Measurements from ENCODE around the gene CDHR2.

DNA sequence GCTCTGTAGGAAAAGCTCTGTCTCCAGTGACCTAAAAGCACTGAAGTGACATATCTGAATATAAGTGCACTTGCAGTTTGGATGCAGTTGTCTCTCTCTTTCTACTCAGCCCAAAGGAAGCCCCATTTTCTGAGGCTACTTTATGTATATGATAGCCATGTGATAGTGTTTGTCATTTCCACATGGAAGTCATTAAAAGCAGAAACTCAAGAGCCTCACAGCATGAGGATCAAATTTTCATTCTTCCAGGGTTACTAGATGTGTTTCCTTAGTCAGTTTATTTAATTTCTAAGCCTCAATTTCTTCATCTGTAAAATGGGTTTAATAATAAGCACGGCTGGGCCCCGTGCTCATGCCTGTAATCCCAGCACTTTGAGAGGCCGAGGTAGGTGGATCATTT is 48.6 kb upstream of the CDHR2 start:
- TF ChIP-seq ZNF850 (CRISPR knock-in tag; conservative IDR thresholded peaks at IDR 0.05) = no peak
- TF ChIP-seq ZNF550 (CRISPR knock-in tag; IDR thresholded peaks at IDR 0.05; ENCODE audit: borderline replicate concordance) = no peak
- TF ChIP-seq ZNF782 (CRISPR knock-in tag; IDR thresholded peaks at IDR 0.05; ENCODE audit: borderline replicate concordance) = no peak
- no peak for TF ChIP-seq ZFX (CRISPR knock-in tag; IDR thresholded peaks at IDR 0.05; ENCODE audit: low read depth)
- TF ChIP-seq EP300 (IDR thresholded peaks at IDR 0.05; ENCODE audit: low read depth in 2 of 2, low read length in 2 of 2) = no peak
- TF ChIP-seq EP300 (CRISPR knock-in tag; IDR thresholded peaks at IDR 0.05; ENCODE audit: borderline replicate concordance) = no peak
- TF ChIP-seq SUZ12 (IDR thresholded peaks at IDR 0.05; ENCODE audit: low read depth, low read length) = no peak
- TF ChIP-seq KLF16 (CRISPR knock-in tag; IDR thresholded peaks at IDR 0.05) = no peak
- no peak for TF ChIP-seq ZNF121 (CRISPR knock-in tag; IDR thresholded peaks at IDR 0.05)
- TF ChIP-seq, protein P1, sequence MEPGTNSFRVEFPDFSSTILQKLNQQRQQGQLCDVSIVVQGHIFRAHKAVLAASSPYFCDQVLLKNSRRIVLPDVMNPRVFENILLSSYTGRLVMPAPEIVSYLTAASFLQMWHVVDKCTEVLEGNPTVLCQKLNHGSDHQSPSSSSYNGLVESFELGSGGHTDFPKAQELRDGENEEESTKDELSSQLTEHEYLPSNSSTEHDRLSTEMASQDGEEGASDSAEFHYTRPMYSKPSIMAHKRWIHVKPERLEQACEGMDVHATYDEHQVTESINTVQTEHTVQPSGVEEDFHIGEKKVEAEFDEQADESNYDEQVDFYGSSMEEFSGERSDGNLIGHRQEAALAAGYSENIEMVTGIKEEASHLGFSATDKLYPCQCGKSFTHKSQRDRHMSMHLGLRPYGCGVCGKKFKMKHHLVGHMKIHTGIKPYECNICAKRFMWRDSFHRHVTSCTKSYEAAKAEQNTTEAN (CRISPR knock-in tag; conservative IDR thresholded peaks at IDR 0.05) = no peak
- TF ChIP-seq, protein P2, sequence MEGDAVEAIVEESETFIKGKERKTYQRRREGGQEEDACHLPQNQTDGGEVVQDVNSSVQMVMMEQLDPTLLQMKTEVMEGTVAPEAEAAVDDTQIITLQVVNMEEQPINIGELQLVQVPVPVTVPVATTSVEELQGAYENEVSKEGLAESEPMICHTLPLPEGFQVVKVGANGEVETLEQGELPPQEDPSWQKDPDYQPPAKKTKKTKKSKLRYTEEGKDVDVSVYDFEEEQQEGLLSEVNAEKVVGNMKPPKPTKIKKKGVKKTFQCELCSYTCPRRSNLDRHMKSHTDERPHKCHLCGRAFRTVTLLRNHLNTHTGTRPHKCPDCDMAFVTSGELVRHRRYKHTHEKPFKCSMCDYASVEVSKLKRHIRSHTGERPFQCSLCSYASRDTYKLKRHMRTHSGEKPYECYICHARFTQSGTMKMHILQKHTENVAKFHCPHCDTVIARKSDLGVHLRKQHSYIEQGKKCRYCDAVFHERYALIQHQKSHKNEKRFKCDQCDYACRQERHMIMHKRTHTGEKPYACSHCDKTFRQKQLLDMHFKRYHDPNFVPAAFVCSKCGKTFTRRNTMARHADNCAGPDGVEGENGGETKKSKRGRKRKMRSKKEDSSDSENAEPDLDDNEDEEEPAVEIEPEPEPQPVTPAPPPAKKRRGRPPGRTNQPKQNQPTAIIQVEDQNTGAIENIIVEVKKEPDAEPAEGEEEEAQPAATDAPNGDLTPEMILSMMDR (CRISPR knock-in tag; IDR thresholded peaks at IDR 0.05) = no peak
- TF ChIP-seq, protein P3, sequence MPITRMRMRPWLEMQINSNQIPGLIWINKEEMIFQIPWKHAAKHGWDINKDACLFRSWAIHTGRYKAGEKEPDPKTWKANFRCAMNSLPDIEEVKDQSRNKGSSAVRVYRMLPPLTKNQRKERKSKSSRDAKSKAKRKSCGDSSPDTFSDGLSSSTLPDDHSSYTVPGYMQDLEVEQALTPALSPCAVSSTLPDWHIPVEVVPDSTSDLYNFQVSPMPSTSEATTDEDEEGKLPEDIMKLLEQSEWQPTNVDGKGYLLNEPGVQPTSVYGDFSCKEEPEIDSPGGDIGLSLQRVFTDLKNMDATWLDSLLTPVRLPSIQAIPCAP (CRISPR knock-in tag; IDR thresholded peaks at IDR 0.05; ENCODE audit: low read depth) = no peak
- TF ChIP-seq CBFB (CRISPR knock-in tag; IDR thresholded peaks at IDR 0.05) = no peak
- no peak for TF ChIP-seq ZNF431 (CRISPR knock-in tag; IDR thresholded peaks at IDR 0.05; ENCODE audit: borderline replicate concordance, low read depth)

All from HepG2 (cell line).